Ureter (tissue), 1 donor: ENCODE data around the gene NPSR1. TPM values are rescaled to one million over a fixed set of nuclear protein-coding genes. Genes with fewer than 3 reads are reported as not detected.
"Not testable (repeated sequence)": the region's sequence is repeated elsewhere in the genome, so short reads cannot be mapped to it uniquely, and the experiment has no call there.

ENCODE experiments used
- DNase-seq: peaks from one replicate; pipeline ENCODE4 v3.0.0-alpha.2; 2020; ENCODE audit warnings: low spot score
- total RNA-seq: library from RNA; stranded (reverse); gene quantifications from one replicate; pipeline ENCODE4 v1.2.4, GENCODE V29; 2023
- donor health status: DM: yes; HTN: yes; CAD: no.

Gene NPSR1
- not detected for total RNA-seq

- DNase-seq, result no peak
These were observed at the start of gene NPSR1 for GRCh38 chr7:34657632-34658268. Gene NPSR1, plus strand, starts transcription at chr7:34658218. Its CDS starts 195 bp downstream, at chr7:34658413.

GRCh38 chr7:34612661-34613060 is 45.4 kb upstream of the NPSR1 start:
- no peak for DNase-seq

- DNase-seq, result no peak
These were observed 37.6 kb upstream of the NPSR1 start for GRCh38 chr7:34620425-34620824.

GRCh38 chr7:34622182-34622581 is 35.8 kb upstream of the NPSR1 start:
- DNase-seq, result no peak

GRCh38 chr7:34622771-34623250 is 35.2 kb upstream of the NPSR1 start:
- no peak for DNase-seq

- DNase-seq, result not testable (repeated sequence)
These were observed 29.4 kb upstream of the NPSR1 start for GRCh38 chr7:34628618-34629017.

GRCh38 chr7:34652809-34653208 is 5.2 kb upstream of the NPSR1 start:
- DNase-seq, result no peak

- no peak for DNase-seq
These were observed 4.2 kb upstream of the NPSR1 start for GRCh38 chr7:34653787-34654186.

- no peak for DNase-seq
These were observed 2.6 kb upstream of the NPSR1 start for GRCh38 chr7:34655384-34655783.

- DNase-seq, result no peak
These were observed 2.0 kb upstream of the NPSR1 start for GRCh38 chr7:34656041-34656440.

- no peak for DNase-seq
These were observed 1.6 kb downstream of the NPSR1 start for GRCh38 chr7:34659472-34660075.

GRCh38 chr7:34662058-34662708 is 4.2 kb downstream of the NPSR1 start:
- no peak for DNase-seq

- DNase-seq, result no peak
These were observed 6.7 kb downstream of the NPSR1 start for GRCh38 chr7:34664755-34665154.

GRCh38 chr7:34672430-34672829 is 14.4 kb downstream of the NPSR1 start:
- DNase-seq, result no peak

GRCh38 chr7:34673066-34673465 is 15.0 kb downstream of the NPSR1 start:
- DNase-seq, result no peak

- DNase-seq, result no peak
These were observed 17.8 kb downstream of the NPSR1 start for GRCh38 chr7:34675749-34676374.

- no peak for DNase-seq
These were observed 19.5 kb downstream of the NPSR1 start for GRCh38 chr7:34677491-34677890.

- DNase-seq, result no peak
These were observed 29.5 kb downstream of the NPSR1 start for GRCh38 chr7:34687529-34687928.

- DNase-seq, result no peak
These were observed 38.4 kb downstream of the NPSR1 start for GRCh38 chr7:34696415-34696814.

- no peak for DNase-seq
These were observed 51.8 kb downstream of the NPSR1 start for GRCh38 chr7:34709771-34710170.

- no peak for DNase-seq
These were observed 60.8 kb downstream of the NPSR1 start for GRCh38 chr7:34718867-34719266.

GRCh38 chr7:34719636-34720035 is 61.6 kb downstream of the NPSR1 start:
- DNase-seq, result no peak

GRCh38 chr7:34720289-34720688 is 62.3 kb downstream of the NPSR1 start:
- no peak for DNase-seq
